UCSD-AML1 (cell line): ENCODE results near the gene INSL6.
"Not testable (repeated sequence)": the region's sequence is repeated elsewhere in the genome, so short reads cannot be mapped to it uniquely, and the experiment has no call there.

Experiments
- DNase-seq: peaks from one replicate; lab custom pipeline; 2025; ENCODE audit not compliant: unreplicated experiment; lab: John Stamatoyannopoulos, UW

INSL6 gene

GRCh38 chr9:5185220-5185840, at the start of gene INSL6:
INSL6 (minus strand) TSS chr9:5185639; CDS start chr9:5185602, 37 bp downstream.
- no peak for DNase-seq

- no peak for DNase-seq
These were observed 45.8 kb upstream of the INSL6 start, which contains the start of gene INSL4 for GRCh38 chr9:5231212-5231611. INSL4 (plus strand) TSS chr9:5231419; CDS start chr9:5231524, 105 bp downstream.

- no peak for DNase-seq
These were observed 45.1 kb upstream of the INSL6 start for GRCh38 chr9:5230554-5230953.

- no peak for DNase-seq
These were observed 19.6 kb upstream of the INSL6 start for GRCh38 chr9:5205071-5205470.

- no peak for DNase-seq
These were observed 10.0 kb upstream of the INSL6 start for GRCh38 chr9:5195463-5195862.

GRCh38 chr9:5193345-5193744, 7.9 kb upstream of the INSL6 start:
- no peak for DNase-seq

- DNase-seq, result no peak
These were observed 6.5 kb upstream of the INSL6 start for GRCh38 chr9:5191985-5192384.

- no peak for DNase-seq
These were observed 2.9 kb upstream of the INSL6 start for GRCh38 chr9:5188060-5188984.

- no peak for DNase-seq
These were observed 1.2 kb upstream of the INSL6 start for GRCh38 chr9:5186416-5187169.

- no peak for DNase-seq
These were observed 663 bp downstream of the INSL6 start for GRCh38 chr9:5184776-5185175.

- not testable (repeated sequence) for DNase-seq
These were observed 4.8 kb downstream of the INSL6 start for GRCh38 chr9:5180631-5181030.

GRCh38 chr9:5178126-5178805, 7.2 kb downstream of the INSL6 start:
- no peak for DNase-seq

- DNase-seq, result no peak
These were observed 39.2 kb downstream of the INSL6 start for GRCh38 chr9:5146241-5146640.

- no peak for DNase-seq
These were observed 41.2 kb downstream of the INSL6 start for GRCh38 chr9:5144217-5144616.

GRCh38 chr9:5140151-5140550, 45.3 kb downstream of the INSL6 start:
- no peak for DNase-seq

GRCh38 chr9:5122516-5122915, 62.9 kb downstream of the INSL6 start:
- no peak for DNase-seq

- no peak for DNase-seq
These were observed 63.3 kb downstream of the INSL6 start for GRCh38 chr9:5122116-5122515.

GRCh38 chr9:5113994-5114748, 71.3 kb downstream of the INSL6 start:
- no peak for DNase-seq
